Small intestine (tissue), 7 donors: ENCODE data around the gene CC2D1A. TPM values are rescaled to one million over a fixed set of nuclear protein-coding genes. Genes with fewer than 3 reads are reported as not detected.

Source experiments
- DNase-seq, 2 donors: peaks; one replicate each; pipeline versions ENCODE4 v3.0.0 to v3.0.0-alpha.2; 2013
- FAIRE-seq: peaks from 2 replicates; lab custom pipeline; 2012; peaks lifted over from hg19 to GRCh38; lab: Jason Lieb, UNC
- H3K27ac ChIP-seq, 3 donors: one replicate each; pipeline ENCODE4 v1.5.1; 2013; ENCODE audit warnings: low read length in 2 of 3, mild to moderate bottlenecking in 2 of 3, control low read depth in 1 of 3, inconsistent platforms in 1 of 3, low read depth in 1 of 3, moderate library complexity in 1 of 3
- H3K27me3 ChIP-seq, 3 donors: one replicate each; pipeline ENCODE4 v1.6.1; 2013; ENCODE audit warnings: low read length in 3 of 3, inconsistent platforms in 1 of 3; ENCODE audit not compliant: control insufficient read depth in 3 of 3, insufficient read depth in 3 of 3
- H3K36me3 ChIP-seq, 3 donors: one replicate each; pipeline ENCODE4 v1.6.1; 2013; ENCODE audit warnings: low read length in 3 of 3, inconsistent platforms in 1 of 3, low read depth in 1 of 3, mild to moderate bottlenecking in 1 of 3, moderate library complexity in 1 of 3; ENCODE audit not compliant: control insufficient read depth in 3 of 3, insufficient read depth in 2 of 3
- H3K4me1 ChIP-seq, 3 donors: one replicate each; pipeline ENCODE4 v1.6.1; 2013; ENCODE audit warnings: low read length in 2 of 3, inconsistent platforms in 1 of 3, low read depth in 1 of 3, mild to moderate bottlenecking in 1 of 3, moderate library complexity in 1 of 3; ENCODE audit not compliant: control insufficient read depth in 3 of 3, insufficient read depth in 2 of 3
- H3K4me3 ChIP-seq, 3 donors: one replicate each; pipeline ENCODE4 v1.5.1; 2013; ENCODE audit warnings: low read length in 3 of 3, control low read depth in 1 of 3, inconsistent platforms in 1 of 3, low read depth in 1 of 3, mild to moderate bottlenecking in 1 of 3, moderate library complexity in 1 of 3
- H3K9me3 ChIP-seq, 2 donors: one replicate each; pipeline ENCODE4 v1.6.1; 2013; ENCODE audit warnings: low read depth in 1 of 2, low read length in 1 of 2; ENCODE audit not compliant: control insufficient read depth in 2 of 2, insufficient read depth in 1 of 2
- WGBS, 3 donors: extraction: QIAGEN DNeasy Blood & Tissue Kit; methylation state at CpG; one replicate each; pipeline ENCODE4 v1.1.7; 2013; 5-methylcytosine and 5-hydroxymethylcytosine counted together
- polyA plus RNA-seq, 4 donors: library from polyadenylated mRNA; stranded (reverse) in 3 of 4; unstranded in 1 of 4; fragments of 200-250 nt in 3 of 4; fragments of 120-200 nt in 1 of 4; gene quantifications; one replicate each; pipeline versions ENCODE4 v1.2.1 to v1.2.3, GENCODE V29; 2013
- donor health status: healthy with polysubstance abuse.
- donor health status: control.
- donor health status: control.
- donor health status: Bipolar disorder and iron deficiency.
- donor health status: healthy.

The CC2D1A gene
- polyA plus RNA-seq, 4 donors = 38.2 to 199 (median 103) TPM

GRCh38 chr19:13906521-13906904 is 512 bp downstream of the CC2D1A start:
- FAIRE-seq (no peak), DNase-seq (peak in 1 of 2 donors; percentile 82)
- peak overlapping the region; percentile 96 to 98 (median 97) for H3K27ac ChIP-seq
- peaks cover 0 to 2% of the 10 kb centered on the region in 2 donors for H3K9me3 ChIP-seq
- peaks cover 0 to 12% (median 9%) of the 10 kb centered on the region in 3 donors for H3K4me1 ChIP-seq
- 0 to 2% (median 1%) methylated on average over 5 to 13 of the region's 13 CpGs for WGBS, 3 donors
- no peaks in the 10 kb centered on the region for H3K27me3 ChIP-seq
- H3K36me3 ChIP-seq = peaks cover 0 to 22% (median 5%) of the 10 kb centered on the region in 3 donors
- H3K4me3 ChIP-seq = peak overlapping the region; percentile 83 to 95 (median 85)

GRCh38 chr19:13906910-13907309 is 909 bp downstream of the CC2D1A start:
- H3K9me3 ChIP-seq = peaks cover 0 to 2% of the 10 kb centered on the region in 2 donors
- 66 to 84% (median 68%) methylated on average over 5 of the region's 5 CpGs for WGBS, 3 donors
- peak overlapping the region; percentile 96 to 98 (median 97) for H3K27ac ChIP-seq
- H3K36me3 ChIP-seq = peaks cover 0 to 24% (median 5%) of the 10 kb centered on the region in 3 donors
- peak overlapping the region; percentile 34 to 95 (median 83) for H3K4me3 ChIP-seq
- FAIRE-seq = no peak
- no peak for DNase-seq
- no peaks in the 10 kb centered on the region for H3K27me3 ChIP-seq
- H3K4me1 ChIP-seq = peaks cover 0 to 12% (median 9%) of the 10 kb centered on the region in 3 donors

GRCh38 chr19:13908674-13909073 is 2.7 kb downstream of the CC2D1A start:
- WGBS, 3 donors = 78 to 86% (median 82%) methylated on average over 8 of the region's 8 CpGs
- H3K4me1 ChIP-seq = peaks cover 0 to 12% (median 9%) of the 10 kb centered on the region in 3 donors
- H3K4me3 ChIP-seq = no peak overlapping the region
- FAIRE-seq (no peak), DNase-seq (no peak)
- H3K27ac ChIP-seq = peak overlapping the region in 2 of 3 donors; percentile 27 to 62
- no peaks in the 10 kb centered on the region for H3K9me3 ChIP-seq
- H3K27me3 ChIP-seq = no peaks in the 10 kb centered on the region
- H3K36me3 ChIP-seq = peaks cover 5 to 41% (median 19%) of the 10 kb centered on the region in 3 donors

DNA sequence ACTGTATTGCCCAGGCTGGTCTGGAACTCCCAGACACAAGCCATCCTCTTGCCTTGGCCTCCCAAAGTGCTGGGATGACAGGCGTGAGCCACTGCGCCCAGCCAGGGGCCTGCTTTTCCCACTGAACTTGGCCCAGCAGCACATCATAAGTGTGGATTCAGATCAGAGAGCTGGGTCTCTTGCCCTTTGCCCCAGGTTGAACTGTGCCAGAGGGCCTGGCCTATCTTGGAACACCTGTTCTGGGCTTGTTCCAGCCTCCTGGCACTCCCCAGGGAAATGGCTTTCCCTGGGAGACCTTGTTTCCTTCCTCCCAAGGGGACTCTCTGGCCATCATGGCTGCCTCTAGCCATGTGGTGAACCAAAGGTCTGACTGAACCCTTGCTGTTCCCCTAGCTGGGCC is 3.4 kb downstream of the CC2D1A start:
- Histone ChIP-seq H3K9me3 (no peaks in the 10 kb centered on the region), H3K27me3 (no peaks in the 10 kb centered on the region), H3K4me1 (peaks cover 0 to 12% (median 9%) of the 10 kb centered on the region in 3 donors), H3K4me3 (no peak overlapping the region), H3K36me3 (peaks cover 5 to 46% (median 20%) of the 10 kb centered on the region in 3 donors), H3K27ac (peak overlapping the region in 2 of 3 donors; percentile 82 to 85)
- 14 to 72% (median 35%) methylated on average over 2 of the region's 2 CpGs for WGBS, 3 donors
- peak in 1 of 2 donors; percentile 95 for DNase-seq
- no peak for FAIRE-seq

DNA sequence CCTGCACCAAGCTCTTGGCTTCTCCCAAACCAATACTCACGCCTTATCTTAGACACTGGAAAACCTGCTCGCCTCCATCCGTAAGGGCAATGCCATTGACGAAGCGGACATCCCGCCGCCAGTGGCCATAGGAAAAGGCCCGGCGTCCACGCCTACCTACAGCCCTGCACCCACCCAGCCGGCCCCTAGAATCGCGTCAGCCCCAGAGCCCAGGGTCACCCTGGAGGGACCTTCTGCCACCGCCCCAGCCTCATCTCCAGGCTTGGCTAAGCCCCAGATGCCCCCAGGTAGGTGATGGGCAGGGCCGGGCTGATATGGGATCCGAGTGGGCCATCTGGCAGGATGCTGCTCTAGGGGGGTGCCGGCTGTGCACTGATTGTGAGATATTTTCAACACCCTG is 7.4 kb downstream of the CC2D1A start:
- Histone ChIP-seq H3K4me3 (peak overlapping the region in 1 of 3 donors; percentile 0), H3K27ac (no peak overlapping the region), H3K27me3 (no peaks in the 10 kb centered on the region), H3K9me3 (no peaks in the 10 kb centered on the region), H3K36me3 (peaks cover 5 to 77% (median 25%) of the 10 kb centered on the region in 3 donors), H3K4me1 (peaks cover 0 to 6% (median 0%) of the 10 kb centered on the region in 3 donors)
- DNase-seq = no peak
- FAIRE-seq = no peak
- WGBS, 3 donors = 91 to 95% (median 92%) methylated on average over 17 of the region's 17 CpGs

GRCh38 chr19:13914777-13915176 is 8.8 kb downstream of the CC2D1A start:
- 77 to 85% (median 85%) methylated on average over 3 of the region's 3 CpGs for WGBS, 3 donors
- Histone ChIP-seq H3K4me3 (no peak overlapping the region), H3K36me3 (peaks cover 5 to 82% (median 34%) of the 10 kb centered on the region in 3 donors), H3K27me3 (no peaks in the 10 kb centered on the region), H3K27ac (no peak overlapping the region), H3K4me1 (peaks cover 0 to 3% (median 0%) of the 10 kb centered on the region in 3 donors), H3K9me3 (no peaks in the 10 kb centered on the region)
- DNase-seq (no peak), FAIRE-seq (no peak)

DNA sequence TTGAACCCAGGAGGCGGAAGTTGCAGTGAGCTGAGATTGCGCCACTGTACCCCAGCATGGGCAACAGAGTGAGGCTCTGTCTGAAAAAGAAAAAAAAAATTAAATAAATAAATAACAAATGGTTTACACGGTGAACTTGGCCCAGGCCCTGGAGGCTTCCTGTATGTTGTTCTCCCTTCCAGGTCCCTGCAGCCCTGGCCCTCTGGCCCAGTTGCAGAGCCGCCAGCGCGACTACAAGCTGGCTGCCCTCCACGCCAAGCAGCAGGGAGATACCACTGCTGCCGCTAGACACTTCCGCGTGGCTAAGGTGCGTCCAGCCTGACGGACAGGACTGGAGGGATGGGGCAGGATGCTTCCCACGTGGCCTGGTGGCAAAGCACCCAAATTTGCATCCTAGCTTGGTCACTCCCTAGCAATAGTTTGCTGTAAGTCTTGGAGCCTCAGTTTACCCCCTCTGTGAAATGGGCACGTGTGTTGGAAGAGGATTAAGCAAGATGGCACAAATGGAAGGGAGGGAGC is 11.9 kb downstream of the CC2D1A start:
- no peak for DNase-seq
- Histone ChIP-seq H3K4me3 (no peak overlapping the region), H3K36me3 (peaks cover 14 to 87% (median 37%) of the 10 kb centered on the region in 3 donors), H3K4me1 (no peaks in the 10 kb centered on the region), H3K9me3 (peaks cover 0 to 11% of the 10 kb centered on the region in 2 donors), H3K27me3 (no peaks in the 10 kb centered on the region), H3K27ac (no peak overlapping the region)
- WGBS, 3 donors = 84 to 92% (median 86%) methylated on average over 14 of the region's 14 CpGs
- FAIRE-seq = no peak

GRCh38 chr19:13918726-13919411 is 12.9 kb downstream of the CC2D1A start:
- no peak overlapping the region for H3K27ac ChIP-seq

More at GRCh38 chr19:13918726-13919411, 12.9 kb downstream of the CC2D1A start:
- H3K36me3 ChIP-seq = peaks cover 8 to 86% (median 35%) of the 10 kb centered on the region in 3 donors
- no peak for FAIRE-seq
- 86 to 90% (median 90%) methylated on average over 25 to 34 of the region's 34 CpGs for WGBS, 3 donors
- H3K27me3 ChIP-seq = no peaks in the 10 kb centered on the region
- H3K9me3 ChIP-seq = peaks cover 0 to 11% of the 10 kb centered on the region in 2 donors
- H3K4me3 ChIP-seq = no peak overlapping the region
- H3K4me1 ChIP-seq = no peaks in the 10 kb centered on the region
- DNase-seq = no peak
